CD8-positive, alpha-beta memory T cell (primary cell): Measurements from ENCODE around the gene ARPC5L. TPM values are rescaled to one million over a fixed set of nuclear protein-coding genes. Genes with fewer than 3 reads are reported as not detected.

Source experiments
- CTCF ChIA-PET: fragments of 350-600 bp; sonication (Branson Sonifier 250); formaldehyde crosslinking; loops from one replicate; lab custom pipeline; 2021; ENCODE audit warnings: antibody characterized with exemption; lab: Charles Lee
- POLR2A ChIA-PET: fragments of 350-600 bp; sonication (Branson Sonifier 250); formaldehyde crosslinking; loops from one replicate; lab custom pipeline; 2021; ENCODE audit warnings: antibody characterized with exemption; lab: Charles Lee
- DNase-seq, 5 donors: peaks; one replicate each; pipeline versions ENCODE4 v3.0.0 to v3.0.0-alpha.2; 2020 to 2022; ENCODE audit warnings: mixed read lengths in 1 of 5
- H3K27ac ChIP-seq: one replicate; pipeline ENCODE4 v1.7.0; 2013; ENCODE audit warnings: low read depth, mild to moderate bottlenecking, low read length, moderate library complexity
- H3K27me3 ChIP-seq: 2 replicates; pipeline ENCODE4 v1.7.0; 2013; ENCODE audit warnings: low read length, mild to moderate bottlenecking; ENCODE audit not compliant: insufficient read depth, poor library complexity, severe bottlenecking
- H3K36me3 ChIP-seq: 2 replicates; pipeline ENCODE4 v1.7.0; 2013; ENCODE audit warnings: mild to moderate bottlenecking, low read length, moderate library complexity; ENCODE audit not compliant: insufficient read depth
- H3K4me1 ChIP-seq: 2 replicates; pipeline ENCODE4 v1.7.0; 2013; ENCODE audit warnings: mild to moderate bottlenecking, low read length, moderate library complexity; ENCODE audit not compliant: insufficient read depth
- H3K4me3 ChIP-seq: 2 replicates; pipeline ENCODE4 v1.7.0; 2013; ENCODE audit warnings: mild to moderate bottlenecking, low read length
- H3K9me3 ChIP-seq: 2 replicates; pipeline ENCODE4 v1.7.0; 2013; ENCODE audit warnings: mild to moderate bottlenecking, low read length
- H3K27ac Mint-ChIP-seq, 8 donors: one replicate each; pipeline ENCODE4 v1.8.0; 2020 to 2021; ENCODE audit warnings: mixed read lengths in 8 of 8, mild to moderate bottlenecking in 6 of 8, inconsistent platforms in 3 of 8, moderate library complexity in 3 of 8
- H3K27me3 Mint-ChIP-seq, 2 donors: one replicate each; pipeline ENCODE4 v1.8.0; 2020 to 2021; ENCODE audit warnings: mixed read lengths in 2 of 2, mild to moderate bottlenecking in 1 of 2, moderate library complexity in 1 of 2
- H3K36me3 Mint-ChIP-seq, 3 donors: one replicate each; pipeline ENCODE4 v1.8.0; 2020 to 2021; ENCODE audit warnings: mixed read lengths in 3 of 3, inconsistent platforms in 1 of 3, mild to moderate bottlenecking in 1 of 3
- H3K4me1 Mint-ChIP-seq, 3 donors: one replicate each; pipeline ENCODE4 v1.8.0; 2020 to 2021; ENCODE audit warnings: mixed read lengths in 3 of 3, inconsistent platforms in 1 of 3, mild to moderate bottlenecking in 1 of 3
- H3K4me3 Mint-ChIP-seq, 7 donors: one replicate each; pipeline ENCODE4 v1.8.0; 2020 to 2021; ENCODE audit warnings: mixed read lengths in 7 of 7, mild to moderate bottlenecking in 6 of 7, moderate library complexity in 4 of 7, inconsistent platforms in 2 of 7
- H3K9me3 Mint-ChIP-seq, 5 donors: one replicate each; pipeline ENCODE4 v1.8.0; 2020 to 2022; ENCODE audit warnings: mixed read lengths in 5 of 5, mild to moderate bottlenecking in 3 of 5, moderate library complexity in 2 of 5, inconsistent platforms in 1 of 5
- polyA plus RNA-seq: library from polyadenylated mRNA; unstranded; fragments of 300-500 nt; fragmentation: Illumina TruSeq; gene quantifications from one replicate; pipeline ENCODE4 v1.2.3, GENCODE V29; 2021
- total RNA-seq, 2 experiments: library from RNA; stranded (reverse); gene quantifications; one replicate each; pipeline ENCODE4 v1.2.3, GENCODE V29; 2021

Gene ARPC5L
- total and polyA plus RNA-seq, 3 experiments from 2014 or later = 116 to 120 (median 118) TPM

GRCh38 chr9:124820698-124821623 lies 41.0 kb upstream of the ARPC5L start:
- H3K36me3 ChIP-seq = no peaks in the 10 kb centered on the region
- H3K27ac Mint-ChIP-seq = no peak overlapping the region
- DNase-seq = no peak
- POLR2A ChIA-PET = no interaction called here
- H3K4me1 Mint-ChIP-seq = no peaks in the 10 kb centered on the region
- H3K27ac ChIP-seq = no peak overlapping the region
- H3K4me3 ChIP-seq = no peak overlapping the region
- H3K27me3 ChIP-seq = no peaks in the 10 kb centered on the region
- no peaks in the 10 kb centered on the region for H3K9me3 ChIP-seq
- H3K27me3 Mint-ChIP-seq = peaks cover 0 to 38% of the 10 kb centered on the region in 2 donors
- no peaks in the 10 kb centered on the region for H3K36me3 Mint-ChIP-seq
- no peak overlapping the region for H3K4me3 Mint-ChIP-seq
- CTCF ChIA-PET = no interaction called here
- H3K4me1 ChIP-seq = no peaks in the 10 kb centered on the region
- no peaks in the 10 kb centered on the region for H3K9me3 Mint-ChIP-seq

GRCh38 chr9:124828489-124829333 lies 33.2 kb upstream of the ARPC5L start:
- Mint-ChIP-seq H3K36me3 (no peaks in the 10 kb centered on the region), H3K4me3 (no peak overlapping the region), H3K27me3 (peaks cover 0 to 6% of the 10 kb centered on the region in 2 donors), H3K4me1 (no peaks in the 10 kb centered on the region), H3K27ac (no peak overlapping the region), H3K9me3 (peaks cover 0 to 2% (median 0%) of the 10 kb centered on the region in 5 donors)
- no peak overlapping the region for H3K27ac ChIP-seq
- POLR2A ChIA-PET = no interaction called here
- H3K4me1 ChIP-seq = no peaks in the 10 kb centered on the region
- H3K4me3 ChIP-seq = no peak overlapping the region
- no peaks in the 10 kb centered on the region for H3K9me3 ChIP-seq
- no peaks in the 10 kb centered on the region for H3K36me3 ChIP-seq
- DNase-seq = no peak
- no peaks in the 10 kb centered on the region for H3K27me3 ChIP-seq
- CTCF ChIA-PET = no interaction called here

GRCh38 chr9:124829334-124829669 lies 32.6 kb upstream of the ARPC5L start:
- no peak for DNase-seq
- peaks cover 0 to 6% of the 10 kb centered on the region in 2 donors for H3K27me3 Mint-ChIP-seq
- no peak overlapping the region for H3K4me3 Mint-ChIP-seq
- Histone ChIP-seq H3K9me3 (no peaks in the 10 kb centered on the region), H3K4me1 (no peaks in the 10 kb centered on the region), H3K27ac (no peak overlapping the region), H3K4me3 (no peak overlapping the region), H3K36me3 (no peaks in the 10 kb centered on the region), H3K27me3 (no peaks in the 10 kb centered on the region)
- CTCF ChIA-PET = no interaction called here
- no peaks in the 10 kb centered on the region for H3K4me1 Mint-ChIP-seq
- H3K27ac Mint-ChIP-seq = no peak overlapping the region
- POLR2A ChIA-PET = no interaction called here
- peaks cover 0 to 2% (median 0%) of the 10 kb centered on the region in 5 donors for H3K9me3 Mint-ChIP-seq
- H3K36me3 Mint-ChIP-seq = no peaks in the 10 kb centered on the region

- no peaks in the 10 kb centered on the region for H3K27me3 ChIP-seq
- H3K4me3 Mint-ChIP-seq = no peak overlapping the region
- no peak overlapping the region for H3K4me3 ChIP-seq
- H3K4me1 Mint-ChIP-seq = no peaks in the 10 kb centered on the region
- H3K36me3 Mint-ChIP-seq = no peaks in the 10 kb centered on the region
- H3K4me1 ChIP-seq = no peaks in the 10 kb centered on the region
- H3K27ac Mint-ChIP-seq = no peak overlapping the region
- peaks cover 0 to 10% of the 10 kb centered on the region in 2 donors for H3K27me3 Mint-ChIP-seq
- H3K9me3 ChIP-seq = no peaks in the 10 kb centered on the region
- ChIA-PET CTCF (interaction anchor here (3.2 kb wide), 1 partner anchor 23 kb away, joined by 8 read pairs; the partner anchor contains the start of gene WDR38), POLR2A (no interaction called here)
- no peak overlapping the region for H3K27ac ChIP-seq
- DNase-seq = no peak
- no peaks in the 10 kb centered on the region for H3K36me3 ChIP-seq
- peaks cover 0 to 2% (median 0%) of the 10 kb centered on the region in 5 donors for H3K9me3 Mint-ChIP-seq
Observed at GRCh38 chr9:124830593-124830992, 31.3 kb upstream of the ARPC5L start.

- Mint-ChIP-seq H3K4me1 (no peaks in the 10 kb centered on the region), H3K9me3 (peaks cover 0 to 2% (median 0%) of the 10 kb centered on the region in 5 donors), H3K27ac (no peak overlapping the region), H3K4me3 (no peak overlapping the region), H3K36me3 (no peaks in the 10 kb centered on the region), H3K27me3 (peaks cover 0 to 14% of the 10 kb centered on the region in 2 donors)
- CTCF ChIA-PET = interaction anchor here (3.2 kb wide), 1 partner anchor 22 kb away, joined by 8 read pairs; the partner anchor contains the start of gene WDR38
- no peak overlapping the region for H3K27ac ChIP-seq
- no peak overlapping the region for H3K4me3 ChIP-seq
- no peaks in the 10 kb centered on the region for H3K36me3 ChIP-seq
- no peaks in the 10 kb centered on the region for H3K9me3 ChIP-seq
- no peaks in the 10 kb centered on the region for H3K27me3 ChIP-seq
- no peak for DNase-seq
- POLR2A ChIA-PET = no interaction called here
- no peaks in the 10 kb centered on the region for H3K4me1 ChIP-seq
Observed at GRCh38 chr9:124831642-124832364, 30.1 kb upstream of the ARPC5L start.

GRCh38 chr9:124834591-124834990 lies 27.3 kb upstream of the ARPC5L start:
- H3K4me1 ChIP-seq = no peaks in the 10 kb centered on the region
- H3K27me3 Mint-ChIP-seq = peaks cover 7 to 28% of the 10 kb centered on the region in 2 donors
- no peaks in the 10 kb centered on the region for H3K27me3 ChIP-seq
- no peaks in the 10 kb centered on the region for H3K36me3 ChIP-seq
- CTCF ChIA-PET = no interaction called here
- no peak overlapping the region for H3K27ac Mint-ChIP-seq
- no peaks in the 10 kb centered on the region for H3K4me1 Mint-ChIP-seq
- H3K9me3 ChIP-seq = no peaks in the 10 kb centered on the region
- DNase-seq = no peak
- H3K4me3 Mint-ChIP-seq = no peak overlapping the region
- H3K27ac ChIP-seq = no peak overlapping the region
- H3K9me3 Mint-ChIP-seq = peaks cover 0 to 2% (median 0%) of the 10 kb centered on the region in 5 donors
- POLR2A ChIA-PET = no interaction called here
- no peaks in the 10 kb centered on the region for H3K36me3 Mint-ChIP-seq
- H3K4me3 ChIP-seq = no peak overlapping the region

- H3K4me3 ChIP-seq = no peak overlapping the region
- Mint-ChIP-seq H3K27me3 (peaks cover 7 to 28% of the 10 kb centered on the region in 2 donors), H3K27ac (no peak overlapping the region), H3K4me1 (no peaks in the 10 kb centered on the region), H3K36me3 (no peaks in the 10 kb centered on the region), H3K9me3 (peaks cover 0 to 2% (median 0%) of the 10 kb centered on the region in 5 donors), H3K4me3 (no peak overlapping the region)
- no peaks in the 10 kb centered on the region for H3K27me3 ChIP-seq
- POLR2A ChIA-PET = no interaction called here
- no peaks in the 10 kb centered on the region for H3K9me3 ChIP-seq
- no peaks in the 10 kb centered on the region for H3K36me3 ChIP-seq
- no peaks in the 10 kb centered on the region for H3K4me1 ChIP-seq
- H3K27ac ChIP-seq = no peak overlapping the region
- DNase-seq = no peak
- CTCF ChIA-PET = no interaction called here
Observed at GRCh38 chr9:124835026-124835557, 26.8 kb upstream of the ARPC5L start.
